ENCODE data around the gene GRAMD1C.

DNA sequence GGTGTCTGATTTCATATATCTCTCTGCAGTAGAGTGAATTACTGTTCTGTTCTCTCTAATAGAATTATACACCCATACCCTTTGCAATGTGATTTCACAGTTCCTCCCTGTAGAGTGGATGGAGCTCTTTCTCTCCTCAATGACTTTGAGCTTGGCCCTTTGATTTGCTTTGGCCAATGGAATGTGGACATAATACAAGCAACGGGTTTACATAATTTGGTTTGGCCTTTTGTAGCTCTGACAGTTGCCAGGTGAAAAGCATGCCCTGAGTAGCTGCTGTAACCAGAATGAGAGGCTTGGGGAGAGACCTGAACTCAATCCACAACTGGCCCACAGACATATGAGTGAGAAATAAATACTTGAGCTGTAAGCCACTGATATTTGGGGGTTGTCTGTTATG lies 141.3 kb downstream of the GRAMD1C start:
- TF ChIP-seq POLR2A (IDR thresholded peaks at IDR 0.05): no peak
- TF ChIP-seq, protein P1, sequence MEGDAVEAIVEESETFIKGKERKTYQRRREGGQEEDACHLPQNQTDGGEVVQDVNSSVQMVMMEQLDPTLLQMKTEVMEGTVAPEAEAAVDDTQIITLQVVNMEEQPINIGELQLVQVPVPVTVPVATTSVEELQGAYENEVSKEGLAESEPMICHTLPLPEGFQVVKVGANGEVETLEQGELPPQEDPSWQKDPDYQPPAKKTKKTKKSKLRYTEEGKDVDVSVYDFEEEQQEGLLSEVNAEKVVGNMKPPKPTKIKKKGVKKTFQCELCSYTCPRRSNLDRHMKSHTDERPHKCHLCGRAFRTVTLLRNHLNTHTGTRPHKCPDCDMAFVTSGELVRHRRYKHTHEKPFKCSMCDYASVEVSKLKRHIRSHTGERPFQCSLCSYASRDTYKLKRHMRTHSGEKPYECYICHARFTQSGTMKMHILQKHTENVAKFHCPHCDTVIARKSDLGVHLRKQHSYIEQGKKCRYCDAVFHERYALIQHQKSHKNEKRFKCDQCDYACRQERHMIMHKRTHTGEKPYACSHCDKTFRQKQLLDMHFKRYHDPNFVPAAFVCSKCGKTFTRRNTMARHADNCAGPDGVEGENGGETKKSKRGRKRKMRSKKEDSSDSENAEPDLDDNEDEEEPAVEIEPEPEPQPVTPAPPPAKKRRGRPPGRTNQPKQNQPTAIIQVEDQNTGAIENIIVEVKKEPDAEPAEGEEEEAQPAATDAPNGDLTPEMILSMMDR (IDR thresholded peaks at IDR 0.05): no peak
